ENCODE data around the gene EDDM13. TPM values are rescaled to one million over a fixed set of nuclear protein-coding genes. Genes with fewer than 3 reads are reported as not detected.
"Not testable (repeated sequence)": the region's sequence is repeated elsewhere in the genome, so short reads cannot be mapped to it uniquely, and the experiment has no call there.

The EDDM13 gene
- total and polyA plus RNA-seq, 2 donors (not counting 3 experiments of a cell fraction or from before 2014, with no cell fraction given), result 0.51 TPM; not detected in 1

DNA sequence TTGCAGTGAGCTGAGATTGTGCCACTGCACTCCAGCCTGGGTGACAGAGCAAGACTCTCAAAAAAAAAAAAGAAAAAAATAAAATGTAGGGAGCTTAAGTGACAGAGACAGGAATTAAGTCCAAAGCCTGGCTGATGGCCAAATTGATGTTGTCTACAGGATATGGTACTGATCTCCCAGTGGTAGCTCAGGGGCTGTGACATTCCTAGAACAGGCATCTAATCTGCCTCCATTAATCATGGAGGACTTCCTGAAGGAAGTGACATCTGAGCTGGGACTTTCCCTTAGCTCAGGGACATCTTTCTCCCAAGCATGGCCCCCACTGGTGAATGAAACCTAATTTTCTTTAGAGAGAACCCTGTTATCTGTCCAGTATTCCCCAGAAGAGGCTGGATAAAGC lies 11.4 kb upstream of the EDDM13 start:
- DNase-seq (ENCODE audit: low read depth, low spot score) (peak; percentile 13), FAIRE-seq (no peak)
- Histone ChIP-seq H3K9me1 (replicated peaks; ENCODE audit: control insufficient read depth, extremely low read depth, insufficient read depth, low read length) (no peaks in the 10 kb centered on the region), H3K4me2 (ENCODE audit: insufficient read depth, low read length) (no peak overlapping the region), H3K9me3 (replicated peaks; ENCODE audit: control insufficient read depth, insufficient read depth, low read length) (no peaks in the 10 kb centered on the region), H3K9ac (replicated peaks; ENCODE audit: extremely low read depth, insufficient read depth, low read length) (no peak overlapping the region), H4K20me1 (replicated peaks; ENCODE audit: control insufficient read depth, extremely low read depth, insufficient read depth, low read length) (no peaks in the 10 kb centered on the region), H3K4me3 (replicated peaks in 1 of 3; ENCODE audit: insufficient read depth in 1 of 3, low read depth in 1 of 3, low read length in 3 of 3) (no peak overlapping the region), H3K27me3 (ENCODE audit: control insufficient read depth in 2 of 2, insufficient read depth in 2 of 2, low read length in 2 of 2) (no peaks in the 10 kb centered on the region), H3K4me1 (ENCODE audit: control insufficient read depth, extremely low read depth, insufficient read depth, low read length) (peaks cover 6% of the 10 kb centered on the region), H3K27ac (ENCODE audit: insufficient read depth, low read depth, low read length) (peak overlapping the region; percentile 6), H3K36me3 (ENCODE audit: control insufficient read depth in 2 of 2, extremely low read depth in 1 of 2, insufficient read depth in 2 of 2, low read length in 2 of 2) (no peaks in the 10 kb centered on the region), H3K79me2 (ENCODE audit: control insufficient read depth, insufficient read depth, low read length) (no peaks in the 10 kb centered on the region), H2AFZ (ENCODE audit: low read depth, low read length) (no peak overlapping the region)
- intact Hi-C loops (cut with micrococcal nuclease) (no loop called here), dilution Hi-C loops (cut with MboI; ENCODE audit: extremely low pct_ligation_motif_present, low sequenced_read_pairs) (no loop called here)
- POLR2A ChIA-PET, result no interaction called here
- BruUV-seq (replicated peaks), result no TSS peak
- CTCF ChIA-PET, result interaction anchor here (0.8 to 5.9 kb wide), 9 partner anchors 8 to 185 kb away, joined by 3 to 45 read pairs (median 6); no protein-coding TSS in a partner anchor
- TF ChIP-seq MYC (IDR thresholded peaks at IDR 0.05; ENCODE audit: low read depth, low read length) (no peak), POLR2A (IDR thresholded peaks at IDR 0.05; ENCODE audit: low read depth, low read length) (no peak), FOS (IDR thresholded peaks at IDR 0.05; ENCODE audit: borderline replicate concordance, insufficient read depth, low read length) (no peak), JUN (IDR thresholded peaks at IDR 0.05; ENCODE audit: borderline replicate concordance, insufficient read depth, insufficient read length, low read depth) (no peak), GATA2 (IDR thresholded peaks at IDR 0.05; ENCODE audit: insufficient read depth, insufficient read length, low read depth, low read length) (no peak), EZH2 (IDR thresholded peaks at IDR 0.05; ENCODE audit: borderline replicate concordance, low read depth, low read length, severe bottlenecking) (no peak), POLR2AphosphoS5 (IDR thresholded peaks at IDR 0.05; ENCODE audit: insufficient read depth, low read depth, low read length) (no peak)
- TF ChIP-seq, protein P1, sequence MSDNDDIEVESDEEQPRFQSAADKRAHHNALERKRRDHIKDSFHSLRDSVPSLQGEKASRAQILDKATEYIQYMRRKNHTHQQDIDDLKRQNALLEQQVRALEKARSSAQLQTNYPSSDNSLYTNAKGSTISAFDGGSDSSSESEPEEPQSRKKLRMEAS (IDR thresholded peaks at IDR 0.05; ENCODE audit: insufficient read depth, insufficient read length), result no peak
- TF ChIP-seq, protein P2, sequence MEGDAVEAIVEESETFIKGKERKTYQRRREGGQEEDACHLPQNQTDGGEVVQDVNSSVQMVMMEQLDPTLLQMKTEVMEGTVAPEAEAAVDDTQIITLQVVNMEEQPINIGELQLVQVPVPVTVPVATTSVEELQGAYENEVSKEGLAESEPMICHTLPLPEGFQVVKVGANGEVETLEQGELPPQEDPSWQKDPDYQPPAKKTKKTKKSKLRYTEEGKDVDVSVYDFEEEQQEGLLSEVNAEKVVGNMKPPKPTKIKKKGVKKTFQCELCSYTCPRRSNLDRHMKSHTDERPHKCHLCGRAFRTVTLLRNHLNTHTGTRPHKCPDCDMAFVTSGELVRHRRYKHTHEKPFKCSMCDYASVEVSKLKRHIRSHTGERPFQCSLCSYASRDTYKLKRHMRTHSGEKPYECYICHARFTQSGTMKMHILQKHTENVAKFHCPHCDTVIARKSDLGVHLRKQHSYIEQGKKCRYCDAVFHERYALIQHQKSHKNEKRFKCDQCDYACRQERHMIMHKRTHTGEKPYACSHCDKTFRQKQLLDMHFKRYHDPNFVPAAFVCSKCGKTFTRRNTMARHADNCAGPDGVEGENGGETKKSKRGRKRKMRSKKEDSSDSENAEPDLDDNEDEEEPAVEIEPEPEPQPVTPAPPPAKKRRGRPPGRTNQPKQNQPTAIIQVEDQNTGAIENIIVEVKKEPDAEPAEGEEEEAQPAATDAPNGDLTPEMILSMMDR (IDR thresholded peaks at IDR 0.05; ENCODE audit: extremely low read depth in 1 of 2, insufficient read depth in 1 of 2, low read depth in 1 of 2, low read length in 2 of 2), result no peak

GRCh38 chr19:56261932-56262331 lies 10.6 kb upstream of the EDDM13 start:
- DNase-seq (ENCODE audit: low read depth, low spot score); H3K79me2 ChIP-seq (ENCODE audit: control insufficient read depth, insufficient read depth, low read length); H3K9ac ChIP-seq (replicated peaks; ENCODE audit: extremely low read depth, insufficient read depth, low read length); H3K36me3 ChIP-seq (ENCODE audit: control insufficient read depth in 2 of 2, extremely low read depth in 1 of 2, insufficient read depth in 2 of 2, low read length in 2 of 2); H2AFZ ChIP-seq (ENCODE audit: low read depth, low read length); POLR2A ChIA-PET; H3K27ac ChIP-seq (ENCODE audit: insufficient read depth, low read depth, low read length); H4K20me1 ChIP-seq (replicated peaks; ENCODE audit: control insufficient read depth, extremely low read depth, insufficient read depth, low read length); BruUV-seq (replicated peaks); dilution Hi-C loops (cut with MboI; ENCODE audit: extremely low pct_ligation_motif_present, low sequenced_read_pairs); H3K9me3 ChIP-seq (replicated peaks; ENCODE audit: control insufficient read depth, insufficient read depth, low read length); H3K4me3 ChIP-seq (replicated peaks in 1 of 3; ENCODE audit: insufficient read depth in 1 of 3, low read depth in 1 of 3, low read length in 3 of 3); FAIRE-seq; H3K4me2 ChIP-seq (ENCODE audit: insufficient read depth, low read length); H3K27me3 ChIP-seq (ENCODE audit: control insufficient read depth in 2 of 2, insufficient read depth in 2 of 2, low read length in 2 of 2); H3K4me1 ChIP-seq (ENCODE audit: control insufficient read depth, extremely low read depth, insufficient read depth, low read length); intact Hi-C loops (cut with micrococcal nuclease); H3K9me1 ChIP-seq (replicated peaks; ENCODE audit: control insufficient read depth, extremely low read depth, insufficient read depth, low read length): not testable (repeated sequence)
- CTCF ChIA-PET, result interaction anchor here (1.3 to 5.9 kb wide), 7 partner anchors 9 to 185 kb away, joined by 3 to 45 read pairs (median 12); no protein-coding TSS in a partner anchor
